SKM-1 treated with dmso at 0.1 percent for 144 hours (cell line): ENCODE measurements around the gene DNA2.

ENCODE experiments used
- DNase-seq: peaks from one replicate; lab custom pipeline; 2025; ENCODE audit not compliant: unreplicated experiment; lab: John Stamatoyannopoulos, UW

DNA2 gene

GRCh38 chr10:68446179-68446578 lies 25.6 kb downstream of the DNA2 start:
- no peak for DNase-seq

GRCh38 chr10:68442971-68443370 lies 28.8 kb downstream of the DNA2 start:
- DNase-seq, result no peak

- DNase-seq, result no peak
Observed at GRCh38 chr10:68440898-68441297, 30.9 kb downstream of the DNA2 start.

- no peak for DNase-seq
Observed at GRCh38 chr10:68435803-68436202, 36.0 kb downstream of the DNA2 start.

GRCh38 chr10:68434657-68435056 lies 37.1 kb downstream of the DNA2 start:
- no peak for DNase-seq

- no peak for DNase-seq
Observed at GRCh38 chr10:68428396-68429104, 43.2 kb downstream of the DNA2 start.

- DNase-seq, result no peak
Observed at GRCh38 chr10:68424454-68425014, 47.2 kb downstream of the DNA2 start.

GRCh38 chr10:68423522-68423921 lies 48.3 kb downstream of the DNA2 start:
- DNase-seq, result no peak

- DNase-seq, result no peak
Observed at GRCh38 chr10:68419376-68419775, 52.4 kb downstream of the DNA2 start.

- DNase-seq, result no peak
Observed at GRCh38 chr10:68408898-68409518, 62.8 kb downstream of the DNA2 start.

- peak; percentile 65 for DNase-seq
Observed at GRCh38 chr10:68406815-68407548, 64.8 kb downstream of the DNA2 start, which contains the start of gene RUFY2. TSS of gene RUFY2 (minus strand) at chr10:68407277. CDS start at chr10:68407189, 88 bp downstream.

- DNase-seq, result peak; percentile 15
Observed at GRCh38 chr10:68406111-68406814, 65.5 kb downstream of the DNA2 start.

GRCh38 chr10:68403701-68404100 lies 68.1 kb downstream of the DNA2 start:
- DNase-seq, result no peak

- no peak for DNase-seq
Observed at GRCh38 chr10:68402276-68402675, 69.5 kb downstream of the DNA2 start.

GRCh38 chr10:68397005-68397404 lies 74.8 kb downstream of the DNA2 start:
- no peak for DNase-seq

GRCh38 chr10:68385740-68386139 lies 86.0 kb downstream of the DNA2 start:
- no peak for DNase-seq

- no peak for DNase-seq
Observed at GRCh38 chr10:68371604-68372003, 100.2 kb downstream of the DNA2 start.

GRCh38 chr10:68367121-68367520 lies 104.7 kb downstream of the DNA2 start:
- no peak for DNase-seq

- DNase-seq, result no peak
Observed at GRCh38 chr10:68366600-68366999, 105.2 kb downstream of the DNA2 start.

GRCh38 chr10:68365611-68366010 lies 106.2 kb downstream of the DNA2 start:
- no peak for DNase-seq
